ENCODE results near the gene BHLHA15.

GRCh38 chr7:98203261-98203963, 7.8 kb upstream of the BHLHA15 start:
- TF ChIP-seq POLR2A (IDR thresholded peaks at IDR 0.05) (no peak), CTCF (IDR thresholded peaks at IDR 0.05) (no peak)

Measured in transverse colon (tissue), 3 donors.